GM19025 (cell line): ENCODE data around the gene MAML2.

ENCODE experiments used
- ATAC-seq: cut with Tn5 transposase; IDR thresholded peaks from one replicate; pipeline ENCODE4 v1.9.1; 2021; ENCODE audit warnings: mild to moderate bottlenecking, low read depth, moderate library complexity; ENCODE audit not compliant: unreplicated experiment

Gene MAML2

GRCh38 chr11:96167203-96167758 is 175.7 kb downstream of the MAML2 start:
- no peak for ATAC-seq

DNA sequence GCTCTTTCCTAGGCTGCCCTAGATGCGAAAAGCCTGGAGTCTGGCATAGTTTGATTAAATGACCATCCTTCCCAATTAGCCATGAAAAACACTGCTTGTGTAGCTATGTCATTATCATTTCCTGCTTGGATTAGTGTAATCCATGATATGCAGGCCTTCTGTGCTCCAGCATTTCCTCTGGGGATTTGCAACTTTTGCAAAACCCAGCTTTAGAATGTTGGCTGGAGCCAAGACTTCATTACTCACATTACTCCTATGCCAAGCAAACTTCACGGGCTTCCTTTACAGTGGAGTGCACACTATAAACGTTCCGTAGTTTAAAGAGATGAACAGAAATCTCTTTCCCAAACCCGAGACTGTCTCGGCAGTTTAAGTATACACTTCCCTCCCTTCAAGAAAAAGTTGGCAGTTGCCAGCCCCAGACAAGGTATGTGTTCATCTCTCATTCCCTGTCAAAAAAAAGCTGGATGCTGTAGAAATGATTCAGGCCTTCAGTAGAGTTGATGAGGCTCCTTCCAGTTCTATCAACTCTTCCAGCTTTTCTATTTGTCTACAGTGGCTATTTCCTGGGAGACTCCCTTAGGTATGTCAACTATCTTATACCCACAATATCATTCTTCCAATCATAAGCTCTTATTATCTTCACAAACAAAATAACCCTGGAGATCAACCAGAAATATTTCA is 180.0 kb downstream of the MAML2 start:
- no peak for ATAC-seq

DNA sequence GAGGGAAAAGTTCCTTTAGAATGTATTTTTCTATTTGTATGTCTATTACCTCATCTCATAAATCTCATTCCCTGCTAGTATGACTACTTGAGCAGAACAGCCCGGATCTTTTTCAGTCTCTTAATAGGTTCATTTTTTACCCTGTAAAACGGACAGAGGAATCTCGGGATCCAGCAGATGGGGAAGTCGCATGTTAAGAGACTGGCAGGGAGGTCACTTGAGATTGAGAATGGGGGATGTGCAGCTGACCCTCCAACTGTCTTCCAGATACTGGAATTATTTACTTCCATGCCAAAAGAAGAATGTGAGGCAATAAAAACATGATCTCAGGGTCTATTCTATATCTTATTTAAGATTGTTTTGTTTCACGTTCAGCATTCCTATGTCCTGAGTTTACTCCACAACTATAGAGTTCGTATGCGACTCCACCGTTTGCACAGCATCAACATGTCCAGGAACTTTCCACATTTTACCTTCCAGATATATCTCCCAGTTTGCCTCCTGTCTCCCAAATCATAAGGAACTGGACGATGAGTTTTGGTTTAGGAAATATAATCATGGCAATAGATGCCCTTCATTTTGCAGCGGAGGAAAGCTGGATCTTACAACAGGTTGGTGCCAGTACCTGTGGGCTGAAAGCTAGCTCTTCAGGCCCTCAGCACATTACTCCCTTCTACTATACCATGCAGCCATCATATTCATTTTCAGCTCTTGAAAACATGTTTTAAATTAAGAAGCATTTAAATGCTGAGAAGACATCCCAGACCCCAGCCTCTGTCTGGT is 181.5 kb downstream of the MAML2 start:
- no peak for ATAC-seq

DNA sequence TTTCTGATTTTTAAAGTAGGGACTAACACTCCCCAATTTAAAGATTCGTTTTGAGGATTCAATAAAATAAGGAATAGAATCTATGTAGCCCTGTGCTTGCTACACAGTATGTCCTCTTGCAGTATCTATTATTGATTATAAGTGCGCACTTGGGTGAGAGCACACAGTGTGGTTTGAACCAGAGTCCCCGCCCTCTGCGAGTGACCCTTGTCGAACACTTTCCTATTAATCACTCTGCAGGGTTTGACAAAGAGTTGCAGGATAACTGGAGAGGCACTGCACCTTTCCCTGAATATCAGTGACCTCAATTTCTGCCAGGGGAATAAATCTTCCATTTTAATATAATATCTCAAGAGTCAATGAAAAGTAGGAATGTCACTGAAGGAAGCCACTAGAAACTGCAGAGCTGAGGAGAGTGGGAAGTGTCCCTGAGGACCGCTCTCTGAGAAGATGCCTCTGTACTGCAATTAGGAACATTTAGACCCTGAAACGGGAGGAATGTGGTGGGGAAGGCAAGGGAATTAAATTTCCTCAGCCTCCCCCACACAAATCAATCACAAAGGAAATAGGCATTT is 182.2 kb downstream of the MAML2 start:
- no peak for ATAC-seq

DNA sequence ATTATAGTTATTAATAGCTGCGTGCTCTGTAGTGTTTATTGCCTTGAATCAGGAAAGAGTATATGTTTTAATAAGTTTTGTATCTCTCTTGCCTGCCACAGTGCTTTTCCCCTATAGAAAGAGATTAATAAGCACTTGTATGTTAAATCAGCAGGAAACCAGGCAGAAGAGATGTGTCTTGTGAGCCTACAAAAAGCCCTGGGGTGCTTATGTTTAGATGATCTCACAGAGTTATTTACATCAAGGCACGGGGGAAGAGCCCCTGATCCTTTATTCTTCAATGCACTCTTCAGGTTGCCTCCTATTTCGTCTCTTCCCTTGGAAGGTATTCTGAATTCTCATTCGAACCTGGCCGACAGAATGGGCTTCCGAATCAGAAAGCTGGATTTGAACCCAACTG is 183.0 kb downstream of the MAML2 start:
- no peak for ATAC-seq

DNA sequence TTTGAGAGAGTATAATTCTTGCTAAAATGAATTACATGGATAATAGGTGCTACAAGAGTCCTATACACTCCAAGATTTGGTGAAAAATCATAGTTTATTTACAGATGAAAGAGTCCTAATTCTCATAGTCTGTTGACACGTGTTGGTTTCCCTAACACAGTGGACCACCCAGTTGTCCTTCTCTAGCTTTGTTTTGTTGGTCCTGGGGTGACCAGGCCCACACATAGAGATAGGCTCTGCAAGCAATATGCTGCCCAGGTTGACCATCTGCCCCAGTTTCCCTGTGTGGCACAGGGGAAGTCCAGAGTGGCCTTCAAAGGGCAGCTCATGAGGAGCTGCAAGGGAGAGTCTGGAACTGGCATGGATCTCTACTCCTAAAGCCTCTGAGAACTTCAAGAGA is 184.9 kb downstream of the MAML2 start:
- ATAC-seq, result no peak

GRCh38 chr11:96157517-96157873 is 185.5 kb downstream of the MAML2 start:
- no peak for ATAC-seq

GRCh38 chr11:96156379-96156722 is 186.6 kb downstream of the MAML2 start:
- no peak for ATAC-seq

- ATAC-seq, result peak; percentile 57
Measured at GRCh38 chr11:96155627-96156378, 187.2 kb downstream of the MAML2 start.

DNA sequence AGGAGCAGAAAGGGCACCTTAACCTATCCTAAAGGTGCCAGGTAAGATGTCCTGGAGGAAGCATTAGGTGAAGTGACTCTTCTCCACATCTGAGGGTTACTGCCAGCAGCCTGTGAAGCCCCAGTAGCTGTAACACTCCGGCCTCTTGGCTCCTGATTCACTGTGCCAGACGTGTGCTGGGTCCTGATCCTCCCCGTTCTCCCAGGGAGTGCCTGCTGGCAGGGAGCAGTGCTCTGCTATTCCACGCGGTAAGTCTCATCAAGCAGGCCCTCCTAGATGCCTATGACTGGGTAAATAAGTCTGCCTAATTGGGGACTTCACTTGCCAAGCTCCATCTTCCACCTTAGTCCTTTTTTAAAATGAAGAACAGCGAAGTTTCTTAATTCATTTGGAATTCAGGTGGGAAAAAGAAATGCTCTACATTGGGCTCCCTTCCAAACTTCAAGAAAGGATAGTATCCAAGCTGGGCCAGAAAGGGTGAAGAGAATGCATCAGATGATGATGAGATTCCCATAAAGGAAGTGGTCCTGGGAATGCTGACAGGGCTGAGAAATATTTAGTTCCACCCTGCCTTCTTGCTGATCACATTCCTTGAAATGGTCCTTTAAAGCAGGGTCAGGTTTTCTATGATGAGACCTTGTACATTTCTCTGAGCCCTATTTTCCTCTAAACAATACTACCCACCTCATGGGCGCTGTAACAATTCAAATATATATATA is 188.0 kb downstream of the MAML2 start:
- ATAC-seq, result no peak

DNA sequence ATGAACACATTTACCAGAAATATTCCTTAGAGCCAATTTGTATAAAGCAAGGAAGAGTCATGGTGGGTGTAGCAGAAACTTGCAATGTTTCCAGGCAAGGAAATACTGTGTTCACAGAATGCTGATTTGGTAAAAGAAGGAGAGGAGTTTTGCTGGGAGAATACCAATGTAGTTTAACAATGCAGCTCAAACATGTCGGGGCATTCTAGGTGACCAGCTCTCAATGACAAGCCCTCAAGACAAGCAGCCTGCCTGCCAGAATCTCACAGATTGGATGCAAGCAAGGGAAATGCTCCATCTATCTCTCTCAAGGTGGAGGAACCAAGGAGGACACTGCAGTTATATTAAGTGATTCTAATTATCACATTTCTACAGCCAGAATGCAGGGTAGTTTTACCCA is 190.4 kb downstream of the MAML2 start:
- no peak for ATAC-seq

GRCh38 chr11:96151501-96151900 is 191.5 kb downstream of the MAML2 start:
- ATAC-seq, result no peak

DNA sequence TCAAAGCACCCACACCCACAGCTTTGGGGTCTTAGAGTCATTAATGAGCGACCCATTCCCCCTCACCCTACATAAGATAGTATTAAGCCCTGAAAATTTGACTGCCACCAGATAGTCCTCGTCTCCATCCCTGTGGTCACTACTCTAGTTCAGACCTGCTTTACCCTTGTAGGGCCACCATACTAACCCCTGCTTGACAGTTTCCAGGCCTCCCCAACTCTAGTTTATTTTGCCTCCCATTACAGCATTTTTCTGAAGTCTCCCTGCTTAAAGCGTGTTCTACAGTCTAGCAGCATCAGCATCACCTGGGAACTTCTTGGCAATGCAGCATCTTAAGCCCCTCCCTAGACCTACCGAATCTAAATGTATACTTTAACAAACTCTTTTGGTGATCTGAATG is 192.4 kb downstream of the MAML2 start:
- no peak for ATAC-seq

DNA sequence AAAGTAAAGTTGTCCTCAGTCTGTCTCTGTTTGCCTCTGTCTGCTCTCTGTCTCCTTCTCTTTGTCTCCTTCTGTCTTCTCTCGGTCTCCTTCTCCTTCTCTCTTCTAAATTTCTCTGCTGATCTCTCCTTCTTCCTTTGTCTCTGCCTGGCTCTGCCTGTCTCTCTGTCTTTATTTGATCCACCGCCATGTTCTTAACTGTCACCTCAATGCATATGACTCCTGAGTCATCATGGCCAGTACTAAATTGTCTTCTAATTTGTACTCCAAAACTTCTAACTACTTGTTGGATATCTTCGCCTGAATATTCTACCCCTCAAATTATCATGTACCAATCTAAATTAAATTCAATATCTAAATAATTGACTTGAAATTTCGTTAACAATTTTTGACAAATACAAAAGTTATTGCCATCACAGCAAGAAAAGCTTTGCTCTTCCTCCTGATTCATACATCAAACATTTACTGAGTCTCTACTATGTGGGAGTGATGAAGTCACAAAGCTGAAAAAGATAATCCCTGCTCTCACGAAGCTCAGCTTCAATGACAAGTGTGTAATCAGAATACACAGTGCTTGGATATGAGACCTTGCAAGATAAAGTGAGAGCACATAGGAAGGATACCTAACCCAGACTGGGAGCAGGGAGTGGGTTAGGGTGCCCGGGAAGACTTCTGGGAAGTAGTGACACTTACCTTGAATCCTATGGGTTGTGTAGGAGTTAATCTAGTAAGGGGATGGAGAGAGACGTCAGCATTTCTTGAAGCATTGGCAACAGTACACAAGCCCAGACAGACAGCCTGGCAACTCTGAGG is 193.0 kb downstream of the MAML2 start:
- ATAC-seq, result no peak

- ATAC-seq, result no peak
Measured at GRCh38 chr11:96147906-96148486, 195.0 kb downstream of the MAML2 start.

DNA sequence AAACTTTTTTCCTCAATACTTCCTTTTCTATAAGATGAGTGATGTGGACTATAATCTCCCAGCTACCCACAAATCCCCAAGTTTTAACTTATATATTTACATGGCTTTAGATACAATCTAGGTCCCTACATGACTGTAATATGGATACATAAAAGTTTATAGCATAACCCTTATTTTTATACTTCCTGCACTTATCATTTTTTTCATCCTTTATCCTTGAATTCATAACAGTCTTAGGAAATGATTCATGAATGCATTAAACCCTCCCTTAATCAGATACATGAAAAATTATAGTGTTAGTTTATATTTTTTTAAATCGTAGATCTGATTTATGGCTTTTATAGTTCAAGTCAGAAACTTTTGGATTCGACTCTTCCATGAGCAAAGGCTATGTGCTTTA is 195.8 kb downstream of the MAML2 start:
- no peak for ATAC-seq

GRCh38 chr11:96146765-96147164 is 196.2 kb downstream of the MAML2 start:
- no peak for ATAC-seq

DNA sequence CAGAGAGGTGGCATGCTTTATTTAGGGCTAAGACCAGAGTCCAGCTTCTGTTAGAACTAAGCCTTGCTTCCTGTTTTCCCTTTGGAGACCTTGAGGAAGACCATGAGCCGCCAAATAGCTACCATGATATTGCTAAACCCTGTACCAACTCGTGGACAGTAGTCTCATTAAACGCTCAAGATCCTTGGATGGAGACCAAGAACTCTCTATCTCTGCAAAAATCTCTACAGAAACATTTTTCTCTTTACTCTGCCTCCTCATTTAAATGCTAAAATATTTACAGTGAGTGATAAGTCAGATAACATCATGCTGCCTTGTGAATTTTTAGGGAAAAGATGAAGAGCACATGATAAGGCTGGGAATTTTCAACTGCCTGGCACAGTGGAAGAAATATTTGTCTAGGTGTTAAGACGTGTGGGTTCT is 197.8 kb downstream of the MAML2 start:
- ATAC-seq, result no peak

GRCh38 chr11:96144553-96144952 is 198.4 kb downstream of the MAML2 start:
- ATAC-seq, result no peak
